OCI-LY1 (cell line): ENCODE results near the gene KDM4B.

ENCODE experiments used
- H2AFZ ChIP-seq: fragments of 200-600 bp; sonication (generic), shearing (Covaris generic); 2 replicates; pipeline ENCODE4 v1.6.0; 2014; ENCODE audit warnings: antibody characterized with exemption, mild to moderate bottlenecking, low read length
- H3F3A ChIP-seq: fragments of 200-600 bp; sonication (generic), shearing (Covaris generic); 2 replicates; pipeline ENCODE4 v1.6.0; 2014; ENCODE audit warnings: mild to moderate bottlenecking, antibody characterized with exemption, low read length, moderate library complexity; ENCODE audit not compliant: insufficient read depth
- H3K27ac ChIP-seq: fragments of 200-600 bp; sonication (generic); 2 replicates; pipeline ENCODE4 v1.5.1; 2014; ENCODE audit warnings: low read length, mixed run types, mild to moderate bottlenecking, low read depth; ENCODE audit not compliant: poor library complexity, severe bottlenecking
- H3K27me3 ChIP-seq: fragments of 200-600 bp; sonication (generic); 2 replicates; pipeline ENCODE4 v1.6.0; 2014; ENCODE audit warnings: antibody characterized with exemption, mild to moderate bottlenecking, low read length, moderate library complexity; ENCODE audit not compliant: insufficient read depth
- H3K36me3 ChIP-seq: fragments of 200-600 bp; sonication (generic); 2 replicates; pipeline ENCODE4 v1.6.1; 2014; ENCODE audit warnings: mild to moderate bottlenecking, antibody characterized with exemption, low read length, moderate library complexity, mixed read lengths; ENCODE audit not compliant: insufficient read depth
- H3K4me1 ChIP-seq: fragments of 200-600 bp; sonication (generic); 2 replicates; pipeline ENCODE4 v1.5.1; 2014; ENCODE audit warnings: mild to moderate bottlenecking, low read length, moderate library complexity; ENCODE audit not compliant: insufficient read depth, severe bottlenecking
- H3K4me2 ChIP-seq: fragments of 200-600 bp; sonication (generic), shearing (Covaris generic); 2 replicates; pipeline ENCODE4 v1.6.1; 2014; ENCODE audit warnings: low read length
- H3K4me3 ChIP-seq: fragments of 200-600 bp; sonication (generic); 2 replicates; pipeline ENCODE4 v1.5.1; 2014; ENCODE audit warnings: low read length, low read depth, mild to moderate bottlenecking, mixed read lengths; ENCODE audit not compliant: poor library complexity, severe bottlenecking
- H3K79me2 ChIP-seq: fragments of 200-600 bp; shearing (Covaris generic); 2 replicates; pipeline ENCODE4 v1.6.1; 2016; ENCODE audit warnings: mixed run types, low read length, mixed read lengths; ENCODE audit not compliant: insufficient read depth
- H3K9ac ChIP-seq: fragments of 200-600 bp; sonication (generic), shearing (Covaris generic); 2 replicates; pipeline ENCODE4 v1.6.1; 2014; ENCODE audit warnings: mild to moderate bottlenecking, low read length, mixed read lengths
- H3K9me2 ChIP-seq: fragments of 200-600 bp; sonication (generic), shearing (Covaris generic); 2 replicates; pipeline ENCODE4 v1.6.1; 2014; ENCODE audit warnings: low read depth, mild to moderate bottlenecking, low read length, mixed read lengths
- H3K9me3 ChIP-seq: fragments of 200-600 bp; shearing (Covaris generic); 2 replicates; pipeline ENCODE4 v1.6.1; 2014; ENCODE audit warnings: low read length, mixed read lengths
- H4K20me1 ChIP-seq: fragments of 200-600 bp; sonication (generic), shearing (Covaris generic); 2 replicates; pipeline ENCODE4 v1.6.0; 2016; ENCODE audit warnings: mild to moderate bottlenecking, low read length; ENCODE audit not compliant: insufficient read depth
- EZH2 ChIP-seq: fragments of 200-600 bp; sonication (generic), shearing (Covaris generic); IDR thresholded peaks from 2 replicates; pipeline ENCODE4 v1.8.0; 2017; ENCODE audit warnings: borderline replicate concordance, mixed run types, mild to moderate bottlenecking, antibody characterized with exemption, low read length, moderate library complexity, mixed read lengths
- TF ChIP-seq, protein P1 (sequence below): fragments of 200-600 bp; sonication (generic), shearing (Covaris generic); IDR thresholded peaks from 2 replicates; pipeline ENCODE4 v1.5.1; 2017; ENCODE audit warnings: mild to moderate bottlenecking, antibody characterized with exemption, low read length, moderate library complexity, mixed read lengths

Gene KDM4B

DNA sequence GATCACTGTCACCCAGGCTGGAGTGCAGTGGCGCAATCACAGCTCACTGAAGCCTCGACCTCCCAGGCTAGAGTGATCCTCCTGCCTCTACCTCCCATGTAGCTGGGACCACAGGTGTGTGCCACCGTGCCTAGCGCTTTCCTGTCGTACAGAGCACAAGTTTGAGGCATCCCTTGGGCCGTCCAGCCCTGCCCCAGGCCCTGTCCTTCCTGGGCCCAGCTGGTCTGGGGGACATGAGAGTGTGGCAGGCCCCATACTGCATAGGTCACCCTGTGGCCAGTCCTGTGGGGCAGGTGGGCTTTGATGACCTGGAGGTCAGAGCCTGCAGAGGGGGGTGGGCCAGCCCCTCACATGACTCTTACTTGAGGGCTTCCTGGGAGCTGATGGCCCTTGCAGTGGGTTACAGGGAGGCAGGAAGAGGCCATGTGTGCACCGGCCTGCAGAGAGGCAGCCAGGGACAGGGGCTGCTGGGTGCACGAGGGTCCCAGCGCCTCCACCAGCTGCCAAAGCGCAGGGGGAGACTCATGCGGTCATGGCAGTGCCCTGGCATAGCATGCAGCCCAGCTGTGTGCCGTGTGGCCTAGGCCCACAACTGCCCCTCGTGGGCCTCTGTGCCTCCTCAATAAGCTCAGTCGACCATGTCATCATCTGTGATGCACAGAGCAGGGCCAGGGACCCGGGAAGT, 61.4 kb downstream of the KDM4B start:
- H3K4me1 ChIP-seq, result peaks cover 38% of the 10 kb centered on the region
- no peak overlapping the region for H3K4me3 ChIP-seq
- no peak overlapping the region; the same call in 1 of the 2 replicates for H3K4me2 ChIP-seq
- no peak overlapping the region for H3K9ac ChIP-seq
- H3K36me3 ChIP-seq, result peaks cover 7% of the 10 kb centered on the region; the same call in 1 of the 2 replicates
- 0 out of 2 replicates have a peak, but pooled peaks cover 3% of the 10 kb centered on the region for H3F3A ChIP-seq
- H3K27ac ChIP-seq, result peak overlapping the region; percentile 52
- no peaks in the 10 kb centered on the region for H3K79me2 ChIP-seq
- no peaks in the 10 kb centered on the region for H4K20me1 ChIP-seq
- H2AFZ ChIP-seq, result no peak overlapping the region
- H3K9me3 ChIP-seq, result no peaks in the 10 kb centered on the region
- H3K27me3 ChIP-seq, result no peaks in the 10 kb centered on the region
- TF ChIP-seq EZH2, result no peak
- TF ChIP-seq, protein P1, sequence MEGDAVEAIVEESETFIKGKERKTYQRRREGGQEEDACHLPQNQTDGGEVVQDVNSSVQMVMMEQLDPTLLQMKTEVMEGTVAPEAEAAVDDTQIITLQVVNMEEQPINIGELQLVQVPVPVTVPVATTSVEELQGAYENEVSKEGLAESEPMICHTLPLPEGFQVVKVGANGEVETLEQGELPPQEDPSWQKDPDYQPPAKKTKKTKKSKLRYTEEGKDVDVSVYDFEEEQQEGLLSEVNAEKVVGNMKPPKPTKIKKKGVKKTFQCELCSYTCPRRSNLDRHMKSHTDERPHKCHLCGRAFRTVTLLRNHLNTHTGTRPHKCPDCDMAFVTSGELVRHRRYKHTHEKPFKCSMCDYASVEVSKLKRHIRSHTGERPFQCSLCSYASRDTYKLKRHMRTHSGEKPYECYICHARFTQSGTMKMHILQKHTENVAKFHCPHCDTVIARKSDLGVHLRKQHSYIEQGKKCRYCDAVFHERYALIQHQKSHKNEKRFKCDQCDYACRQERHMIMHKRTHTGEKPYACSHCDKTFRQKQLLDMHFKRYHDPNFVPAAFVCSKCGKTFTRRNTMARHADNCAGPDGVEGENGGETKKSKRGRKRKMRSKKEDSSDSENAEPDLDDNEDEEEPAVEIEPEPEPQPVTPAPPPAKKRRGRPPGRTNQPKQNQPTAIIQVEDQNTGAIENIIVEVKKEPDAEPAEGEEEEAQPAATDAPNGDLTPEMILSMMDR, result no peak
- no peaks in the 10 kb centered on the region for H3K9me2 ChIP-seq

DNA sequence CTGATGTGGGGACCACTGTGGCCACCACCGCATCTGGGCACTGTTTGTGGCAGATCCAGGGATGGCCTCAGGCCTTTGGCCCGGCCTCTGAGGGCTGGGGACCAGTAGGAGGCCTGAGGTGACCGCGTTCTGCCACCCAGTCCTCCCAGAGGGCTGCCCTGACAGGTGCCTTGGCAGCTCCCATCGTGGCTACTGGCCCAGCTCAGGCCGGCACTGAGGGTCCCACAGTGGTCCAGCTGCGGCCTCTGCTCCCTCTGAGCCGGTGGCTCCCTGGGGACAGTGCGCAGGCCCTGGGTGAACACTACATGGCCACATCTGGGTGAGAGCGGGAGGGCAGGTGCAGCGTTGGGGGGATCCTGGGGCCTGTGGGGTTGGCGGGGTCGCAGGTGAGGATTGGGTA, 61.9 kb downstream of the KDM4B start:
- H3K79me2 ChIP-seq, result no peaks in the 10 kb centered on the region
- H2AFZ ChIP-seq, result no peak overlapping the region
- peaks cover 37% of the 10 kb centered on the region for H3K4me1 ChIP-seq
- no peak overlapping the region; the same call in 1 of the 2 replicates for H3K9ac ChIP-seq
- peaks cover 7% of the 10 kb centered on the region; the same call in 1 of the 2 replicates for H3K36me3 ChIP-seq
- no peaks in the 10 kb centered on the region for H3K9me2 ChIP-seq
- no peak overlapping the region for H3K4me3 ChIP-seq
- H3K9me3 ChIP-seq, result no peaks in the 10 kb centered on the region
- H4K20me1 ChIP-seq, result no peaks in the 10 kb centered on the region
- TF ChIP-seq EZH2, result no peak
- TF ChIP-seq, protein P1, result no peak
- H3K4me2 ChIP-seq, result peak overlapping the region; percentile 47; the same call in 1 of the 2 replicates
- no peaks in the 10 kb centered on the region for H3K27me3 ChIP-seq
- peak overlapping the region; percentile 52 for H3K27ac ChIP-seq
- 0 out of 2 replicates have a peak, but pooled peaks cover 3% of the 10 kb centered on the region for H3F3A ChIP-seq

DNA sequence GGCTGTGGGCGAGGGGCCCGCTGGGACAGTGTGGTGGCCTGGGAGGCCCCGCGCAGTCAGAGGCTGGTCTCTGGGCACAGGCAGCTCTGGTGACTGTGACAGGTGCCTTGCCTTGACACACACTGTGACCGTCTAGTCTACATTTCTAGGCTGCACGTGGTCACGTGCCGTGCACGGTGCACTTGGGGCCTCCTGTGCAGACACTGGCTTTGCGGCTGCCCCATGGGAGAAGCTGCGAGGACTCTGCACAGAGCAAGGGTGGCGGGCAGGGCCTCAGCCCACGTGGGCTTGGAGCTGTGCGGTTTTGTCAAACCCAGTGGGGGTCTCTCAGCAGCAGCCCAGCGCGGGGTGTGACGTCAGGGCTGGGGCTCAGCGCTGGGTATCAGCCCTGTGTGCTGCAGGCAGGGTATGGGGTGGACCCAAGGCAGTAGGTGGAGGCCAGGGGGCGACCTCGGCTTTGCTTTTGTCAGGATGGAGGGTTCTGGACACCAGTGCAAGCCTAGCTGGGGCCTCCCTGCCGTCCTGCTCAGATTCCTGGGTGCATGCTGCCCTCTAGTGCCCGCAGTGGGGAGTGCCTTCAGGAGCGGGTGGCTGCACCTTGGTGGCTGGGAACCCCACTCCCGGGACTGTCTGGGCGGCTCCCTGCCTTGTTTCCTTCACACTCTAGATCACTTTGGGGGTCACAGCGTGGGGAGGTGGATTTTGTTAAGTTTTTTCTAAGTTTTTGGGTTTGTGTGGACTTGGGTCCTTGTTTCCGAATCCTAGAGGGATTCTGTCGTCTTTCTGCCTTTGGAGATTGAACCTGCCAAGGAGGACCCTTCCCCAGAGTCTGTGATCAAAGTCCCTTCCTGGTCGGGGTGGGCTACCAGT, 62.6 kb downstream of the KDM4B start:
- Histone ChIP-seq H3K27ac (peak overlapping the region; percentile 52), H3K9me2 (no peaks in the 10 kb centered on the region), H3K4me2 (peak overlapping the region; percentile 47), H3K9me3 (no peaks in the 10 kb centered on the region), H2AFZ (no peak overlapping the region), H3K79me2 (no peaks in the 10 kb centered on the region), H3K36me3 (peaks cover 7% of the 10 kb centered on the region; the same call in 1 of the 2 replicates), H3K4me3 (no peak overlapping the region), H3K9ac (peak overlapping the region; percentile 29; the same call in 1 of the 2 replicates), H3K27me3 (no peaks in the 10 kb centered on the region), H3K4me1 (peaks cover 31% of the 10 kb centered on the region), H4K20me1 (no peaks in the 10 kb centered on the region), H3F3A (0 out of 2 replicates have a peak, but pooled peaks cover 3% of the 10 kb centered on the region)
- TF ChIP-seq, protein P1, result peak; percentile 96
- no peak for TF ChIP-seq EZH2
